Caco-2 (cell line): ENCODE data around the gene GALP. TPM values are rescaled to one million over a fixed set of nuclear protein-coding genes. Genes with fewer than 3 reads are reported as not detected.
"Not testable (repeated sequence)": the region's sequence is repeated elsewhere in the genome, so short reads cannot be mapped to it uniquely, and the experiment has no call there.

Source experiments
- BruUV-seq: library from RNA; stranded (reverse); fragments of 400-500 nt; replicated peaks from 2 replicates; lab custom pipeline; 2021; lab: Mats Ljungman, UMichigan
- CTCF ChIA-PET: fragments of 300-600 bp; sonication (Branson Sonifier 250); formaldehyde crosslinking; loops from one replicate; lab custom pipeline; 2022; ENCODE audit warnings: antibody characterized with exemption; lab: Charles Lee
- POLR2A ChIA-PET: fragments of 300-600 bp; sonication (Branson Sonifier 250); formaldehyde crosslinking; loops from one replicate; lab custom pipeline; 2022; ENCODE audit warnings: antibody characterized with exemption; lab: Charles Lee
- DNase-seq, 2 experiments: peaks; one replicate each; pipeline versions ENCODE4 v3.0.0 to v3.0.0-alpha.2; 2020 to 2022
- H3K27me3 ChIP-seq: replicated peaks from 2 replicates; pipeline ENCODE4 v1.6.0; 2011; ENCODE audit warnings: low read length; ENCODE audit not compliant: control insufficient read depth, insufficient read depth
- H3K36me3 ChIP-seq: 2 replicates; pipeline ENCODE4 v1.5.1; 2011; ENCODE audit warnings: low read length; ENCODE audit not compliant: control insufficient read depth, insufficient read depth
- H3K4me1 ChIP-seq: fragments of 250-450 bp; sonication (Bioruptor Pico); 2 replicates; pipeline ENCODE4 v1.5.1; 2020; ENCODE audit warnings: mild to moderate bottlenecking
- H3K4me3 ChIP-seq: 2 replicates; pipeline ENCODE4 v1.5.1; 2011; ENCODE audit warnings: low read depth, mild to moderate bottlenecking, control low read depth, low read length
- H3K9me3 ChIP-seq: fragments of 250-450 bp; sonication (Bioruptor Pico); 2 replicates; pipeline ENCODE4 v1.5.1; 2020; ENCODE audit warnings: mild to moderate bottlenecking, moderate library complexity
- H3K27ac Mint-ChIP-seq: one replicate; pipeline ENCODE4 v1.8.0; 2022; ENCODE audit warnings: mixed read lengths; ENCODE audit not compliant: unreplicated experiment
- H3K27me3 Mint-ChIP-seq: one replicate; pipeline ENCODE4 v1.8.0; 2022; ENCODE audit warnings: mixed read lengths; ENCODE audit not compliant: insufficient read depth, unreplicated experiment
- H3K36me3 Mint-ChIP-seq: one replicate; pipeline ENCODE4 v1.8.0; 2022; ENCODE audit warnings: mild to moderate bottlenecking, mixed read lengths; ENCODE audit not compliant: insufficient read depth, unreplicated experiment
- H3K4me1 Mint-ChIP-seq: one replicate; pipeline ENCODE4 v1.8.0; 2022; ENCODE audit warnings: low read depth, mixed read lengths; ENCODE audit not compliant: unreplicated experiment
- H3K4me3 Mint-ChIP-seq: one replicate; pipeline ENCODE4 v1.8.0; 2022; ENCODE audit warnings: mild to moderate bottlenecking, moderate library complexity, mixed read lengths; ENCODE audit not compliant: unreplicated experiment
- H3K9me3 Mint-ChIP-seq: one replicate; pipeline ENCODE4 v1.8.0; 2022; ENCODE audit warnings: mixed read lengths; ENCODE audit not compliant: unreplicated experiment
- intact Hi-C: fragments of 100-400 bp; cut with micrococcal nuclease; formaldehyde crosslinking; loops from one replicate; pipeline ENCODE4 v1.10.0; 2022; ENCODE audit not compliant: unreplicated experiment
- total RNA-seq: library from RNA; stranded (reverse); gene quantifications from 2 replicates; pipeline ENCODE4 v1.2.3, GENCODE V29; 2022
- TF ChIP-seq, protein P1 (sequence below), 2 experiments: fragments of 200-600 bp in 1 of 2; IDR thresholded peaks; 1 replicate in 1 of 2; 2 replicates in 1 of 2; pipeline versions ENCODE4 v1.5.1 to v1.8.0; 2011 to 2022; ENCODE audit warnings: antibody characterized with exemption in 1 of 2, control low read depth in 1 of 2, inconsistent platforms in 1 of 2, low read depth in 1 of 2, low read length in 1 of 2, mild to moderate bottlenecking in 1 of 2, moderate library complexity in 1 of 2; ENCODE audit not compliant: insufficient read depth in 1 of 2, severe bottlenecking in 1 of 2, unreplicated experiment in 1 of 2

GALP gene
- total RNA-seq, 1 experiment from 2014 or later = not detected

DNA sequence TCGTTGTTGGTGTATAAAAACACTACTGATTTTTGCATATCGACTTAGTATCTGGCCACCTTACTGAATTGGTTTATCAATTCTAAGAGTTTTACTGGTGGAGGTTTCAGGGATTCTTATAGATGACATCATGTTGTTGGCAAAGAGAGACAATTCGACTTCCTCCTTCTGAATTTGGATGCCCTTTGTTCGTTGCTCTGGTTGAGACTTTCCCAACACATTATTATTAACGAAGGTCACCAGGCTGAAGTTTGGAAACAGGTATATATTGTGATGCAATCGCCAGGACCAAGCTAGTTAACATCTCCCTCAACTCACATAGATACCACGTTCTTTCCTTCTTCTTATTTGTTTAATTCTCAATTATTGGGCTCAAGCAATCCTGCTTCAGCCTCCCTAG lies 23.9 kb downstream of the GALP start:
- ChIA-PET POLR2A (interaction anchor here (0.6 kb wide), 1 partner anchor 91 kb away, joined by 3 read pairs; no protein-coding TSS in a partner anchor), CTCF (no interaction called here)
- DNase-seq = no peak

DNA sequence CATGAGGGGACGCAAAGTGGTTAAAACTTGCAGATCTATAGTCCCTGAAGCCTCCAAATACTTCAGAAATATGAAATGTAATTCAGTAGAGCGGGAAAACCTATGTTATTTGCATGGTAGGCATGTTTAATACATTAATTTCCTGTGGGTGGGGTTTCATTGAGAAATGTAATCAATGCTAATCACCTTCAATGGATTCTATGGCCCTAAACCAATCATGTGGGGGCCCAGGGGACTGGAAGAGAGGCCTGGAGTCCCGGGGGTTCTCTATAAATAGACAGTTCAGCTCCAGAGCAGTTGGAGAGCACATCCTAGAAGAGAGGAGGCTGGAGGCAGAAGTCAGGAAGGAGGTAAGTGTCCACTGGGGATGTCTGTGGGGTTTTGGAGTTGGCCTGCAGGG lies 26.2 kb downstream of the GALP start, which contains the start of gene ZSCAN5C:
ZSCAN5C (plus strand) TSS at position 301 of the 400 bp plus-strand sequence. CDS start 3,641 bp downstream, outside the sequence.
- ChIA-PET CTCF (no interaction called here), POLR2A (no interaction called here)
- Histone ChIP-seq H3K4me3 (no peak within 1 kb of the TSS), H3K36me3 (no peaks in the 10 kb centered on the region), H3K27me3 (no peaks in the 10 kb centered on the region), H3K4me1 (no peaks in the 10 kb centered on the region), H3K9me3 (no peaks in the 10 kb centered on the region)
- Mint-ChIP-seq H3K4me1 (no peaks in the 10 kb centered on the region), H3K9me3 (no peaks in the 10 kb centered on the region), H3K36me3 (no peaks in the 10 kb centered on the region), H3K4me3 (no peak within 1 kb of the TSS), H3K27me3 (peaks cover 22% of the 10 kb centered on the region), H3K27ac (no peak within 1 kb of the TSS)
- TF ChIP-seq, protein P1, sequence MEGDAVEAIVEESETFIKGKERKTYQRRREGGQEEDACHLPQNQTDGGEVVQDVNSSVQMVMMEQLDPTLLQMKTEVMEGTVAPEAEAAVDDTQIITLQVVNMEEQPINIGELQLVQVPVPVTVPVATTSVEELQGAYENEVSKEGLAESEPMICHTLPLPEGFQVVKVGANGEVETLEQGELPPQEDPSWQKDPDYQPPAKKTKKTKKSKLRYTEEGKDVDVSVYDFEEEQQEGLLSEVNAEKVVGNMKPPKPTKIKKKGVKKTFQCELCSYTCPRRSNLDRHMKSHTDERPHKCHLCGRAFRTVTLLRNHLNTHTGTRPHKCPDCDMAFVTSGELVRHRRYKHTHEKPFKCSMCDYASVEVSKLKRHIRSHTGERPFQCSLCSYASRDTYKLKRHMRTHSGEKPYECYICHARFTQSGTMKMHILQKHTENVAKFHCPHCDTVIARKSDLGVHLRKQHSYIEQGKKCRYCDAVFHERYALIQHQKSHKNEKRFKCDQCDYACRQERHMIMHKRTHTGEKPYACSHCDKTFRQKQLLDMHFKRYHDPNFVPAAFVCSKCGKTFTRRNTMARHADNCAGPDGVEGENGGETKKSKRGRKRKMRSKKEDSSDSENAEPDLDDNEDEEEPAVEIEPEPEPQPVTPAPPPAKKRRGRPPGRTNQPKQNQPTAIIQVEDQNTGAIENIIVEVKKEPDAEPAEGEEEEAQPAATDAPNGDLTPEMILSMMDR (IDR thresholded peaks at IDR 0.05; ENCODE audit: insufficient read depth in 1 of 2, low read depth in 1 of 2, low read length in 1 of 2, severe bottlenecking in 1 of 2, unreplicated experiment in 1 of 2) = no peak
- intact Hi-C loops = no loop called here
- no peak for DNase-seq
- no TSS peak for BruUV-seq

More for the DNA sequence above, 23.9 kb downstream of the GALP start:
- TF ChIP-seq, protein P1 (IDR thresholded peaks at IDR 0.05; ENCODE audit: insufficient read depth in 1 of 2, low read depth in 1 of 2, low read length in 1 of 2, severe bottlenecking in 1 of 2, unreplicated experiment in 1 of 2) = no peak
- Mint-ChIP-seq H3K9me3 (no peaks in the 10 kb centered on the region), H3K36me3 (no peaks in the 10 kb centered on the region), H3K4me3 (no peak overlapping the region), H3K27ac (no peak overlapping the region), H3K27me3 (peaks cover 18% of the 10 kb centered on the region), H3K4me1 (no peaks in the 10 kb centered on the region)
- H3K4me1 ChIP-seq = no peaks in the 10 kb centered on the region
- no TSS peak for BruUV-seq
- H3K27me3 ChIP-seq = no peaks in the 10 kb centered on the region
- no peaks in the 10 kb centered on the region for H3K36me3 ChIP-seq
- H3K9me3 ChIP-seq = no peaks in the 10 kb centered on the region
- no peak overlapping the region for H3K4me3 ChIP-seq
- intact Hi-C loops = no loop called here

DNA sequence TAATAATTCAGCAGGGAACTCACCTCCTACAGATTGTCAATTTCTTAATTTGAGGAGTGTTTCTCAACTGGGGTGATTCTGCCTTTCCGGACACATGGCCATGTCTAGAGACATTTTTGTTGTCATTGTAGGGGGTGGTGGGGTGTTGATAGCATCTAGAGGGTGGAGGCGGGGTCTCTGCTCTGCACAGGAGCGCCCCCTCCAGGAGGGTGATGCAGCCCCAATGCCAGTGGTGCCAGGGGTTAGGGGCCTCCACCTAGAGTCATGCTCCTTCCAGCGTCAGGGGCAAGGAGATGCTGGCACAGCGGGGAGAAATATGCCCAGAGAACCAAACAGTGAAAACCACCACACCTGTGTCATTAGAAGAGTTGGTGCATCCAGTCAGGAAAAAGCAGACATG lies 31.8 kb downstream of the GALP start:
- H3K4me3 ChIP-seq, H3K36me3 Mint-ChIP-seq, H3K36me3 ChIP-seq, H3K4me1 Mint-ChIP-seq, H3K9me3 Mint-ChIP-seq, intact Hi-C loops, H3K4me3 Mint-ChIP-seq, H3K4me1 ChIP-seq, H3K27ac Mint-ChIP-seq, H3K27me3 ChIP-seq, BruUV-seq, CTCF ChIA-PET, DNase-seq, H3K9me3 ChIP-seq, POLR2A ChIA-PET: not testable (repeated sequence)
- peaks cover 12% of the 10 kb centered on the region for H3K27me3 Mint-ChIP-seq

DNA sequence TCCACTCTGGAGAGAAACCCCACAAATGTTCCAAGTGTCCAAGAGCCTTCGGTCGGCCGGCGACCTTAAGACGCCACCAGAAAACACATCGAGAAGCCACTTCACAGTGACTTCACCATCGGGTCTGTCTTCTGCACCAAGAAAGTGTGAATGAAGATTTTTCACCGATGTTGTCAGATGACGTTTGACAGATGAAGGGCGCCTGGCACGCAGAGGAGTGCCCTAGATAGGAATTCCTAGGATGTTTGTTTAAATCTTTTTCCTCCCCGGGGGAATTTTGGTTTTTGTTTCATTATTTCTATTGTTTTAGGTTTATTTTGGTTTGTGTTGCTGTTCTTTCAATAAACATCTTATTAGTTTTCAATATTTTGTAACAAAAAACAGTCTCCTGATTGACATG lies 33.3 kb downstream of the GALP start:
- H3K36me3 Mint-ChIP-seq = no peaks in the 10 kb centered on the region
- CTCF ChIA-PET = no interaction called here

DNA sequence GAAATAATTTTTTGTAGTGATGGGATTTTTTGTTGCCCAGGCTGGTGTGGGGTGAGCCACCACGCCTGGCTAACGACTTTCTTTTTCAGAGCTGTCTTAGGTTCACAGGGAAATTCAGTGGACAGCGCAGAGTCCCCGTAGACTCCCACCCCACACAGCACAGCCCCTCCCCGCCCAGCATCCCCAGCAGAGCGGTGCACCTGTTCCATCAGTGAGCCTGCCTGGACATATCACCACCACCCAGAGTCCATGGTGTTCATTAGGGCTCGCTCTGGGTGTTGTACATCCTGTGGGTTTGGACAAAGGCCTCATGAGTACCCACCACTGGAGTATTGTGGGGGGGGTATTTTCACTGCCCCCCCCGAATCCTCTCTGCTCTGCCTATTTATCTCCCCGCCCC lies 34.2 kb downstream of the GALP start:
- H3K9me3 Mint-ChIP-seq, intact Hi-C loops, H3K4me1 Mint-ChIP-seq, H3K27me3 ChIP-seq, BruUV-seq, H3K36me3 ChIP-seq, H3K36me3 Mint-ChIP-seq, CTCF ChIA-PET, H3K4me3 Mint-ChIP-seq, POLR2A ChIA-PET, H3K9me3 ChIP-seq, H3K4me1 ChIP-seq, DNase-seq, H3K27ac Mint-ChIP-seq, H3K4me3 ChIP-seq: not testable (repeated sequence)
- H3K27me3 Mint-ChIP-seq = peaks cover 16% of the 10 kb centered on the region

More for the DNA sequence above, 33.3 kb downstream of the GALP start:
- no TSS peak for BruUV-seq
- Histone ChIP-seq H3K4me1 (no peaks in the 10 kb centered on the region), H3K9me3 (no peaks in the 10 kb centered on the region), H3K4me3 (no peak overlapping the region), H3K27me3 (no peaks in the 10 kb centered on the region), H3K36me3 (no peaks in the 10 kb centered on the region)
- Mint-ChIP-seq H3K4me3 (no peak overlapping the region), H3K4me1 (no peaks in the 10 kb centered on the region), H3K9me3 (no peaks in the 10 kb centered on the region), H3K27me3 (peaks cover 16% of the 10 kb centered on the region), H3K27ac (no peak overlapping the region)
- intact Hi-C loops = no loop called here
- TF ChIP-seq, protein P1 (IDR thresholded peaks at IDR 0.05; ENCODE audit: insufficient read depth in 1 of 2, low read depth in 1 of 2, low read length in 1 of 2, severe bottlenecking in 1 of 2, unreplicated experiment in 1 of 2) = no peak
- POLR2A ChIA-PET = no interaction called here
- DNase-seq = no peak
